Stimulated activated CD8-positive, alpha-beta memory T cell treated with anti-CD3 and anti-CD28 coated beads, Interleukin-12 subunit alpha, Interleukin-12 subunit beta, amount 100 ng/mL, for 24 hours (primary cell): ENCODE data around the gene GRAP.
A peak's percentile ranks its signal among the peaks of the same experiment; 100 is the strongest.
"Not testable (repeated sequence)": the region's sequence is repeated elsewhere in the genome, so short reads cannot be mapped to it uniquely, and the experiment has no call there.

Experiments
- DNase-seq: peaks from one replicate; pipeline ENCODE4 v3.0.0-alpha.2; 2020; ENCODE audit errors: extremely low read depth

GRAP gene

GRCh38 chr17:19046782-19047375 lies at the start of gene GRAP:
Gene GRAP (minus strand): TSS chr17:19046957. CDS start chr17:19046926, 31 bp downstream.
- DNase-seq, result not testable (repeated sequence)

- DNase-seq, result not testable (repeated sequence)
These were observed 47.1 kb upstream of the GRAP start for GRCh38 chr17:19093684-19094438.

GRCh38 chr17:19092737-19093683 lies 46.3 kb upstream of the GRAP start:
- DNase-seq, result not testable (repeated sequence)

- DNase-seq, result not testable (repeated sequence)
These were observed 43.5 kb upstream of the GRAP start for GRCh38 chr17:19090058-19090772.

GRCh38 chr17:19088804-19089685 lies 42.3 kb upstream of the GRAP start:
- DNase-seq, result not testable (repeated sequence)

GRCh38 chr17:19077386-19077785 lies 30.6 kb upstream of the GRAP start:
- not testable (repeated sequence) for DNase-seq

- not testable (repeated sequence) for DNase-seq
These were observed 29.8 kb upstream of the GRAP start for GRCh38 chr17:19076398-19077192.

- DNase-seq, result not testable (repeated sequence)
These were observed 23.8 kb upstream of the GRAP start for GRCh38 chr17:19070318-19071168.

- not testable (repeated sequence) for DNase-seq
These were observed 17.6 kb upstream of the GRAP start for GRCh38 chr17:19064378-19064777.

- DNase-seq, result peak; percentile 48
These were observed 16.7 kb upstream of the GRAP start for GRCh38 chr17:19063326-19063956.

- DNase-seq, result not testable (repeated sequence)
These were observed 16.1 kb upstream of the GRAP start for GRCh38 chr17:19062718-19063325.

- DNase-seq, result not testable (repeated sequence)
These were observed 15.4 kb upstream of the GRAP start for GRCh38 chr17:19062009-19062717.

GRCh38 chr17:19055447-19055846 lies 8.7 kb upstream of the GRAP start:
- DNase-seq, result not testable (repeated sequence)

- DNase-seq, result not testable (repeated sequence)
These were observed 2.1 kb upstream of the GRAP start for GRCh38 chr17:19048826-19049225.

GRCh38 chr17:19047510-19047909 lies 753 bp upstream of the GRAP start:
- not testable (repeated sequence) for DNase-seq

- DNase-seq, result not testable (repeated sequence)
These were observed 2.1 kb downstream of the GRAP start for GRCh38 chr17:19044643-19045042.

- DNase-seq, result not testable (repeated sequence)
These were observed 3.7 kb downstream of the GRAP start for GRCh38 chr17:19043032-19043431.
